DOHH2 (cell line): ENCODE results near the gene JPH2.

ENCODE experiments used
- CTCF ChIP-seq: fragments of 200-600 bp; sonication (generic); IDR thresholded peaks from one replicate; pipeline ENCODE4 v1.5.1; 2014; ENCODE audit warnings: antibody characterized with exemption, mild to moderate bottlenecking, low read depth, low read length; ENCODE audit not compliant: poor library complexity, severe bottlenecking
- EZH2phosphoT487 ChIP-seq: fragments of 200-600 bp; sonication (generic); IDR thresholded peaks from 2 replicates; pipeline ENCODE4 v1.6.1; 2017; ENCODE audit warnings: borderline replicate concordance, mild to moderate bottlenecking, antibody characterized with exemption, low read length, moderate library complexity, mixed read lengths

- TF ChIP-seq CTCF: no peak
- no peak for TF ChIP-seq EZH2phosphoT487
Measured at GRCh38 chr20:44081888-44082287, 105.1 kb downstream of the JPH2 start.
